ENCODE results near the gene EIF2B2.

- TF ChIP-seq POLR2A (IDR thresholded peaks at IDR 0.05) (no peak), CTCF (IDR thresholded peaks at IDR 0.05) (no peak)
Measured at GRCh38 chr14:74988131-74988530, 14.6 kb upstream of the EIF2B2 start.

All from body of pancreas (tissue), 4 donors.